ENCODE measurements around the gene ATXN7.

DNA sequence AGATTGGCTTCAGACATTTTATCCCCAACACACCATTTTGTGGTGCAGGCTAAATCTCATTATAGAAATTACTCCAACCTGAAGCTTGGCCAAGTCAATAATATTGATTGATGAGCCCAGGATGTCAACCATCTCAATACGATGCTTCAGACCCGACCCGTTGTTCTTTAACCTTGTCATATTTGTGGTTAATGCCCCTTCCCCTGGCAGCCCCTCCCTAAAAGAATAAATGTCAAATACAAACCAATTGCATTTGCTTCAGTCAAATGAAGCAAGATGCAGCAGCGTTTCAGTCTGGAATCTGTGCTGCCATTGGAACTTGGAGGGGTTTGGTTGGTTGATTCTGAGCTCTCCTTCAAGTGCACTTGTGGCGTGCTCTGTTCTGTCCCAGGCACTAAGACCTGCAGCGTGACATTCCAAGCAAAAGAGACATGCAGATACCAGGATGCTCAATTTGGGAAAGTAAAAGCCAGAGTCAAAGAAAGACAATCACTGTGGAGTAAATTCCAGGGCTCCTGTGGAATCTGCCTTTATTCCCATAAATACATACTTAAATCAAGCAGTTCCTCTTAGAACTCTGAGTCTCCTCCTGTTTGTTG, 183.4 kb downstream of the ATXN7 start:
- TF ChIP-seq, protein P1, sequence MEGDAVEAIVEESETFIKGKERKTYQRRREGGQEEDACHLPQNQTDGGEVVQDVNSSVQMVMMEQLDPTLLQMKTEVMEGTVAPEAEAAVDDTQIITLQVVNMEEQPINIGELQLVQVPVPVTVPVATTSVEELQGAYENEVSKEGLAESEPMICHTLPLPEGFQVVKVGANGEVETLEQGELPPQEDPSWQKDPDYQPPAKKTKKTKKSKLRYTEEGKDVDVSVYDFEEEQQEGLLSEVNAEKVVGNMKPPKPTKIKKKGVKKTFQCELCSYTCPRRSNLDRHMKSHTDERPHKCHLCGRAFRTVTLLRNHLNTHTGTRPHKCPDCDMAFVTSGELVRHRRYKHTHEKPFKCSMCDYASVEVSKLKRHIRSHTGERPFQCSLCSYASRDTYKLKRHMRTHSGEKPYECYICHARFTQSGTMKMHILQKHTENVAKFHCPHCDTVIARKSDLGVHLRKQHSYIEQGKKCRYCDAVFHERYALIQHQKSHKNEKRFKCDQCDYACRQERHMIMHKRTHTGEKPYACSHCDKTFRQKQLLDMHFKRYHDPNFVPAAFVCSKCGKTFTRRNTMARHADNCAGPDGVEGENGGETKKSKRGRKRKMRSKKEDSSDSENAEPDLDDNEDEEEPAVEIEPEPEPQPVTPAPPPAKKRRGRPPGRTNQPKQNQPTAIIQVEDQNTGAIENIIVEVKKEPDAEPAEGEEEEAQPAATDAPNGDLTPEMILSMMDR (conservative IDR thresholded peaks at IDR 0.05): no peak
- TF ChIP-seq ZFX (IDR thresholded peaks at IDR 0.05): no peak
